ENCODE results near the gene ZNF660.

DNA sequence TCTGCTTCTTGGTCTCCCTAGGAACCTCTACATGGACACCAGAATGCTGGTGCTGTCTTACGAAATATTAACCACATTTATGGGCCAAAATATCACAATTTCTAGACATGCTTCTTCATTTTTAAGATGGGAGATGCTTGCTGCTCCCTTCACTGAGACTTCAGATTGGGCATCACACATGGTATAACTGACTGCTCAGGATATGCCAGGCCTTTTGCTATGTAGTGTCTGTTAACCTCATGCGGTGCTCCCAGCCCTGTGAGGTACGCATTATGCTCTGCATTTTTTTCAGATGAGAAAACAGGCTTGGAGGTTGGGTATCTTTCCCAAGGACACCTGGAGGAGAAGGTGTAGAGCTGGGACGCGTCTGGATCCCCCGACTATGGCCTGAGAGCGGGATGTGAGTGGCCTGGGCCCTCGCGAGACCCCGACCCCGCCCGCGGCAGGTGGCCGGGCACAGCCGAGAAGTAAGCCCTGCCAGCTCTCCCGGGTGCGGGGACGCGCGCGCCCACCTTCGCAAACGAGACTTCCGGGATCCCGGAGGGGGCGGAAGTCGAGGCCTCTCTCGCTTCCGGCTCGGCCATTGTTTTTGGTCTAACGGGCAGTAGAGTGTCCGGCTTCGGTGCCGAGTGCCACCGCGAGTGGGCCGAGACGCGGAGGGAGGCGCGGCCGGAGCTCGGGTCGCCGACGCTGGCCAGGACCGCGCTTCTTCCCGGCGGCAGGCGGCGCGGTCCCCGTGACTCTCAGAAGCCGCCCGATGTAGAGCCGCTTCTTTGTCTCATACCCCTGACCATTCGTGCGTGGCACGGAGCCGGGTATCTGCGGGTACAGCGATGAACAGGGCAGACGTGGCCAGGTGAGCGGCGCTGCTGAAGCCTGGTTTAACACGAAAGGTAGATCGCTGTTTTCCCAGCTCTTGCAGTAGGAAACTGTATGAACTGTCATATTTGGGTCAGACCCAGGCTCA, 29.9 kb upstream of the ZNF660 start, which contains the start of gene ZKSCAN7:
- TF ChIP-seq, protein P1, sequence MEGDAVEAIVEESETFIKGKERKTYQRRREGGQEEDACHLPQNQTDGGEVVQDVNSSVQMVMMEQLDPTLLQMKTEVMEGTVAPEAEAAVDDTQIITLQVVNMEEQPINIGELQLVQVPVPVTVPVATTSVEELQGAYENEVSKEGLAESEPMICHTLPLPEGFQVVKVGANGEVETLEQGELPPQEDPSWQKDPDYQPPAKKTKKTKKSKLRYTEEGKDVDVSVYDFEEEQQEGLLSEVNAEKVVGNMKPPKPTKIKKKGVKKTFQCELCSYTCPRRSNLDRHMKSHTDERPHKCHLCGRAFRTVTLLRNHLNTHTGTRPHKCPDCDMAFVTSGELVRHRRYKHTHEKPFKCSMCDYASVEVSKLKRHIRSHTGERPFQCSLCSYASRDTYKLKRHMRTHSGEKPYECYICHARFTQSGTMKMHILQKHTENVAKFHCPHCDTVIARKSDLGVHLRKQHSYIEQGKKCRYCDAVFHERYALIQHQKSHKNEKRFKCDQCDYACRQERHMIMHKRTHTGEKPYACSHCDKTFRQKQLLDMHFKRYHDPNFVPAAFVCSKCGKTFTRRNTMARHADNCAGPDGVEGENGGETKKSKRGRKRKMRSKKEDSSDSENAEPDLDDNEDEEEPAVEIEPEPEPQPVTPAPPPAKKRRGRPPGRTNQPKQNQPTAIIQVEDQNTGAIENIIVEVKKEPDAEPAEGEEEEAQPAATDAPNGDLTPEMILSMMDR (IDR thresholded peaks at IDR 0.05; ENCODE audit: low read depth, low read length): no peak
- TF ChIP-seq EZH2phosphoT487 (IDR thresholded peaks at IDR 0.05; ENCODE audit: low read depth): no peak
